HG03139 (cell line): Measurements from ENCODE around the gene SERGEF.
"Not testable (repeated sequence)": the region's sequence is repeated elsewhere in the genome, so short reads cannot be mapped to it uniquely, and the experiment has no call there.

Experiments
- ATAC-seq: cut with Tn5 transposase; IDR thresholded peaks from one replicate; pipeline ENCODE4 v1.9.1; 2021; ENCODE audit not compliant: unreplicated experiment

SERGEF gene

DNA sequence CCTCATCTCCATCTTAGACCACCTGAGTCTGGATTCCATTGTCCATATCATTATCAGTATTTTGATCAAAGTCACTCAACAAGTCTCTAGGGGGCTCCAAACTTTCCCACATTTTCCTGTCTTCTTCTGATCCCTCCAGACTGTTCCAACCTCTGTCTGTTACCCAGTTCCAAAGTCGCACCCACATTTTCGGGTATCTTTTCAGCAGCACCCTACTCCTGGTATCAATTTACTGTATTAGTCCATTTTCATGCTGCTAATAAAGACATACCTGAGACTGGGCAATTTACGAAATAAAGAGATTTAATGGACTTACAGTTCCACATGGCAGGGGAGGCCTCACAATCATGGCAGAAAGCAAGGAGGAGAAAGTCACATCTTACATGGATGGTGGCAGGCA lies 144.4 kb downstream of the SERGEF start:
- ATAC-seq: not testable (repeated sequence)

DNA sequence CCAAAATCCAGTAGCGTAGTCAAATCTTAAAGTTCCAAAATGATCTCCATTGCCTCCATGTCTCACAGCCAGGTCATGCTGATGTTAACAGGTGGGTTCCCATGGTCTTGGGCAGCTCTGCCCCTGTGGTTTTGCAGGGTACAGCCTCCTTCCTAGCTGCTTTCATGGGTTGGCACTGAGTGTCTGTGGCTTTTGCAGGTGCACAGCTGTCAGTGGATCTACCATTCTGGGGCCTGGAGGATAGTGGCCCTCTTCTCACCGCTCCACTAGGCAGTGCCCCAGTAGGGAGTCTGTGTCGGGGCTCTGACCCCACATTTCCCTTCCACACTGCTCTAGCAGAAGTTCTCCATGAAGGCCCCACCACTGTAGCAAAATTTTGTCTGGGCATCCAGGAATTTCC lies 145.5 kb downstream of the SERGEF start:
- no peak for ATAC-seq

DNA sequence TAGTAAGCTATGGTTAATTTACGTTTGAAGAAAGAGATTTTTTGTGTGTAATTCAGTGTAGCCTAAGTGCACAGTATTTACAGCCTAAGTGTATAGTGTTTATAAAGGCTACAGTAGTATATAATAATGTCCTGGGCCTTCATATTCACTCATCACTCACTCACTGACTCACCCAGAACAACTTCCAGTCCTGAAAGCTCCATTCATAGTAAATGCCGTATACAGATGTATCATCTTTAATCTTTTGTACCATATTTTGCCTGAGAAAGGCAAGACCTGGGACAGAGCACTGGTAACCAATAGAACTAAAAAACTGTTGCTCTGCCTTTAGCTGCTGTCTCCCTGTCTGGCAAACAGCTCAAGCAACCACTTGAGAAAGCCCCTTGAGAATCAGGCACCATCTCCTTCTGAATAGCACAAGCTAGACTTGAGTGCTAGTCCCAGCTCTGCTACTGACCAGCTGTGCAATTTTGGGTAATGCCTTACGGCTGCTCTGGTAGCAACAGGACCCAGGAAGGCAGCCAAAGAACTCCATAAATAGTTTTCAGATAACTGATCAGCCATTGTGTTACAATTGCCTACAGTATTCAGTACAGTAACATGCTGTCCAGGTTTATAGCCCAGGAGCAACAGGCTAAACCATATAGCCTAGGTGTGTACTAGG lies 146.9 kb downstream of the SERGEF start:
- no peak for ATAC-seq

DNA sequence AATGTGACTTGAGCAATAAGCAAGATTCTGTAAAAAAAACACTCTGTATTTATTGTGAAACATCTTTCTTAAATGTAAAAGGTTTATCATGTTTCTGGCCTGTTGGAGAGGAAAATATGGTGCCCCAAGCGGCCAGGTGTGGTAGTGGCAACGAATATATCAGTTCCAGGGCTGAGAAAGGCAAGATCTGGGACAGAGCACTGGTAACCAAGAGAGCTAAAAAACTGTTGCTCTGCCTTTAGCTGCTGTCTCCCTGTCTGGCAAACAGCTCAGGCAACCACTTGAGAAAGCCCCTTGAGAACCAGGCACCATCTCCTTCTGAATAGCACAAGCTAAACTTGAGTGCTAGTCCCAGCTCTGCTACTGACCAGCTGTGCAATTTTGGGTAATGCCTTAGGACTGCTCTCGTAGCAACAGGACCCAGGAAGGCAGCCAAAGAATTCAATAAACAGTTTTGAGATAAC lies 148.3 kb downstream of the SERGEF start:
- no peak for ATAC-seq

DNA sequence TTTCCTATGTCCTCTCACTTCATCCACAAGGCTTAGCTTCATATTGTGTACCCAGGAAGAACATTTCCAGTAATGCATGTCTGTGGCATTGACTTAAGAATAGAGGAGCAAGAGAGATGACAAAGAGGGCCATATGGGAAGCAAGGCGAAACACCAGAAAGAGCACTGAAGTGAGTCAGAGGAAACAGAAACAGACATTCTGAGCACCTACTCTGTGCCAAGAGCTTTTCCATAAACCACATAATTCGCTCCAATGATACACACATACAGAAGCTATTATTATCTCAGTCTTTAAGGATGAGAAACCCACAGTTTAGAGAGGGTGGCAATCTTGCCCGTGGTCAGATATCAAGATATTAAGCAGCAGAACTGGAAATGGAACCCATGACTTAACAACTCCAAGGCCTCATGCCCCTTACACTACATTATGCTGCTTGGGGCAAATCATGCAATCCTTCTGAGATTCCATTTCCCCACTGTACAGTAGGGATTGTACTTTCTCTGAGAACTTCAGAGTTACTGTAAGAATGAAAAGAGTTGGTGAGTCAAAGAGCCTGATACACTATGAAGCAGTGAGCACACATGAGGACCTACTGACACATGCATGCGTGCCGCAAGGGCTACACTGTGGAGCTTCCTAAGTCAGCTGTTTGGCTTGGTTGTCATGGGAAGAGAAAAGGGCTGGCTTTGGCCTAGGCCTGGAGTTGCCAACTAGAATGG lies 151.7 kb downstream of the SERGEF start:
- ATAC-seq: no peak

DNA sequence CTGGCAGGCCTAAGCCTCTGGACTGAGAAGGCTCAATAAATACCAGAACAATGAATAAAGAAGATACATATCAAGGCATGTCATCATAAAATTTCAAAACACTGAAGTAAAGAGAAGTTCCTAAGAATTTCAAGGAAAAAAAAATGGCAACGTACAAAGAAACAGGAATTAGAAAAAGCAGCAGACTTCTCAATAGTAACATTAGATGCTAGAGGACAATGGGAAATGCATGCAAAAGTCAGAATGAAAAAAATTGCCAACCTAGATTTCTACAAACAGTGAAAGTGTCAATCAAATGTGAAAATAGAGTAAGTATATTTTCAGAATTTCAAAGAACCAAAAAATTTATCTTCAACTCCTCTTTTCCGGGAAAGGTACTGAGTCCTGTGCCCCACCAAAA lies 153.3 kb downstream of the SERGEF start:
- no peak for ATAC-seq

DNA sequence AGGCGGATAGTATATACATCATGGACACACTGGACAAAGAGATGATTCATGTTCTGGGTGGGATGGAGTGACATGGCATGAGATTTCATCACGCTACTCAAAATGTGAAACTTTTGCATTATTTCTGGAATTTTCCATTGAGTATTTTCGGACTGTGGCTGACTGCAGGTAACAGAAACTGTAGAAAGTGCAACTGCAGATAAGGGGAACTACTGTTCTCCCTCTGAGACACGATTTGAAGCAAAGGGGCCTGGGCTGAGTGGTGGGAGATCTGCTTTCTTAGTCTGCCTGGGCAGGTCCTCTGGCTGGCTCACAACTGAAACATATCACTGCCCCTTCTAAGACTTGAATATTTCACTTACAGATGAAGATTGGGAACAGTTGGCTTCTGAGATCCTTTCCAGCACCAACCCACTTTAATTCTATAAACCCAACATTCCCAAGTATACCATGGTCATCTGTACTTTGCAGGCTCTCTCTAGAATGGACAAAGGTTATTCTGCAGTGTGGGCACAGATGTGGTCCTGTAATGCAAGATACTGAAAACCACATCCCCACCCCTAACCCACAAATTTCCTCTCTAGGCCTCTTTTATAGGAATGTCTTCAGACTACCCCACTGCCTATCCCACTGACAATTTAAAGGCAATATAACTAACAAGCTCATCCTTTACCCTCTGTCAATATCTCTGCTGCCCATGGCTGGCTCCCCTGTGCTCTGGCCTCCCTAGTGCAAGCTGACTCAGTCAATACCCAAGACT lies 157.1 kb downstream of the SERGEF start:
- no peak for ATAC-seq

DNA sequence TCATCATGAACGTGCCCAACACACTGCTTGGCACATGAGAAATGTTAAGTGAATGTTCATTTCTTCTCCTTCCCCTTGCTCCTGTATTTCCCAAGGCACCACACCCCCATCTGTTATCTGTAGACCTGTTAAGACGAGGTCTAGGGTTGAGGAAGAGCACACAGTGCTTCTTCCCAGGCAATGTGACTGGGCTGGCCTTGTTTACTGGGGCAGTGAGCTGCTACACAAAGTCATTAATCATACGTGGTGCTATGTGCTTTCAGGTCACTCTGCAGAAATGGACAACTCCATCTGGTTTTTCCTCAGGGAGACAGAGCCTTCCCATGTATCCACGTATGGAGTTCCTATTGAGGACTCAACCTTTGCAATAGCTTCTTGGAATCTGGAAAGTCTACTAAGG lies 159.6 kb downstream of the SERGEF start:
- no peak for ATAC-seq

DNA sequence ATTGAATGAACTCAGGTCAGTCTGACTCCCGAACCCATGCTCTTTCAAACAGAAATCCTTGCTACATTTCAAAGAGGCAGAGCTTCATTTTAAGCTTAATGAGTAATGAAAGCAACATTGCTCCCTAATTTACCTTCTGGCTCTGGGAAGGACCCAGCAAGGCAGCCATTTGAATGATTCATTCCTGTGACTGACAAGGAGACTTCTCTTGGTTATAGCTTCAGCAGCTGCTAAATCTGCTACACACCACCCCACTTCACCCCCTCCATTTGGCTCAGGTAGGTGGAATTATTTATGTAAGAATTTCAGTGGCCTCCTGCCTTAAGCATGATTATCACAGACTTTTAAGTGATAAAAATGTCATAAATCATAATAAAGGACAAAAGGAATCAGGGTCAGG lies 160.6 kb downstream of the SERGEF start:
- ATAC-seq: no peak

DNA sequence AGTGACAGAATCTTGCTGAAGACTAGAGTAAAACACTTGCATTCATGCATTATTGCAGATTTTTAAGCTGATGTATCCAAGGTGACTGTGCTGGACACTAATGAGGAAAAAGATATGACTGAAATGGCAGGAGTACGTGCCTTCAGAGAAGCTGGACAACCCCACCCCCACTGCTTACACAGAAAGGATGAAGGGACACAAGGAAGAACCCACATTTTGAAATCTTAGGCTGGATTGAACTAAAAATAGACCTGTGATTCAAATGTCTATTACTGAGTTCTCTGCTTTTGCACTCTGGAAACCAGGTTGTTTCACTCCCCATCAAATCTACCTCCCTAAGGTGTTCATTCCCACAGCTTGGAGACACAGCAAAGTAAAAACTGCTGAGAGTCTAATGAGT lies 161.2 kb downstream of the SERGEF start:
- ATAC-seq: no peak

DNA sequence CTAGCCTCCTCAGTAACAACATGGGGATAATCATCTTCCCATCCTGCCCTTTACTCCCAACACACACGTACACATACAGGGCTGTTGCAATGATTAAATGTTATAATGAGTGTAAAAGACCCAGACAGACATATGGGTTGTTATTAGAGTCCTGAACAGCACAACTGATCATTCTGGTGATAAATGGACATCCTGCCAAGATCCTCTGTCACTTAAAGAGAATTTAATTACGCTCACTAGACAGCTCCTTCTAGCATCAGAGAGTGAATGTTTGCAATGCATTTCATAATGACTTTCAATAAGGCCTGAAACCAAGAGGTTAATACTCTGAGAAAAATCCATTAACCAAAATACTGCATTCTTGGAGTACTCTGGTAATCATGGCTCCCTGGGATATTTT lies 162.5 kb downstream of the SERGEF start:
- ATAC-seq: no peak

DNA sequence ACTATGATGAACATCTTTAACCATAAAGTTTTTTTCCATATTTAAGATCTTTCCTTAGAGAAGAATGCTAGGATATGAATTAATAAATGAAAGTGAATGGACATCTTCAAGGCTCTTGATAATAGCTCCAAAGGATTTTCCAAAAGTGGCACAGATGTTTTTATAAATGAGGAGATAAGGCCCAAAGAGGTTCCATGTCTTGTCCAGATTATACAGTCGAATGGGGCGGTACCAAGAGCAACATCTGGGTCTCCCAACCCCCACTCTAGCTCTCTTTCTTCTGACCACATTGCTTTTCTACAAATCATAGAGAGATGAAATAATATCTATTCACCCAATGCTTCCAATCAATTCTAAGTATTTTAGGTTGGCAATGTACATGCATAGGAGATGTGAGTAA lies 164.1 kb downstream of the SERGEF start:
- ATAC-seq: no peak

DNA sequence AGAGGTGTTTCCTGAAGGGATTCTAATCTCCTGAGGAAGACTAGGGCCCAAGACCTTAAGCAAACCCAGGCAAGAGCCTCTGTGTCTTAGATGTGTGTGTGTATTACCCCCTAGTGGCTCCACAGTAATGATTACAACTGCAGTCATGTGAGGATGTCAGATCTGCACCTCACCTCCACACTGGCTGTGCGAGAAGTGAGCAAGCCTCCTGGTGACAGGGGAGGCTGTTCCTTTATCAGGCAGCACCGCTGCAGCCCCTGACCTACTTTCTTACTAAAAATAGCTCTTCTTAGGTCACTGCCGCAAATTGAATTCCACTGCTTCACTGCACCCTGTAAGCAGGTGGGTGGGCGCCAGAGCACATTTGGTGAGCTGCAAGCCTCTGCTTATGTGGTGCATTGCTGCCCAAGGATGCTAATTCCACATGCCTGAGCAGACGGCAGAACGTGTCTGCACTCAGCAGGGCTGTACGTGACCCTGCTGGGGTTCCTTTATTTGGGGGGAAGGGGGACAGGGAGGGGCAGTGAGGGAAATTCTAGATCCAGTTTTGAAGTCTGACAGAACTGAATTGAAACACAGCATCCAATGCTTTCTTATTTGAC lies 165.9 kb downstream of the SERGEF start:
- no peak for ATAC-seq

DNA sequence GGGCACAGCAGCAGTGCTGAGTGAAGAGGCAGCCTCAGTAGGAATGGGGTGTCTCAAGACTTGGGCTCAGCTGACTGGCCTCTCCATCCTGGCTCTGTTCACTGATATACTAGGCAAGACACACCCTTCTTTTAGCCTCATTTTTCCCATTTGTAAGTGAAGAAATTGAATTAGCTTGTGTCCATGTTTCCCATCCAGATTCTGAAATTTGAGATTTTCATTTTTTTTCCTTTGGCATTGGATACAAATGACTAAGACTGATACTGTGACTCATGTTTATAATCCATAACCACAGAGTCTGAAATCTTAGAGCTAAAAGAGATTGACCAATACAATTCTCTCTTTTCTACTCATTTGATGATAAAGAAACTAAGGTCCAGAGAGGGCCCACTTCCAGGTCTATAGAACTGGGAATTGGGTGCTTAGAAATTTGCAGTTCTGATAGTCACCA lies 167.4 kb downstream of the SERGEF start:
- no peak for ATAC-seq

DNA sequence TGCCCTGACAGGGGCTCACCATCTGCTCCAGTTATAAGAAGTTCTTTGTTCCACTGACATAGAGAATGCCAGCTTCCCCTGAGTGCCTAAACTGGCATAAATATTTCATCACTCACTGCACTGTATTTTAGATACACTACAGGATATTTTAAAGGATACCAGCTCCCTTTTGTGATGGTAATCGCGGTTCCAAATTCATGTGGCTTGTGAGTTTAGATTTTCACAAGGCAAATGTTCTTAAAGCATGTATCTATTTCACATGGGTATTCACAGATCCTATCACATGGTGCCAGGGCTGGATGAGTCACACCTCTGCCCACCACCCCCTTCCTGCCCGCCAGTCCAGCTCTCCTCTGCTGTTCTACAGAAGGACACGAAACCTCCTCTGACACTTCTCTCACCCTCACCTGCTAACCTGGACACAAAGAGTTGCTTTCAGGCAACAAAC lies 172.7 kb downstream of the SERGEF start:
- no peak for ATAC-seq

DNA sequence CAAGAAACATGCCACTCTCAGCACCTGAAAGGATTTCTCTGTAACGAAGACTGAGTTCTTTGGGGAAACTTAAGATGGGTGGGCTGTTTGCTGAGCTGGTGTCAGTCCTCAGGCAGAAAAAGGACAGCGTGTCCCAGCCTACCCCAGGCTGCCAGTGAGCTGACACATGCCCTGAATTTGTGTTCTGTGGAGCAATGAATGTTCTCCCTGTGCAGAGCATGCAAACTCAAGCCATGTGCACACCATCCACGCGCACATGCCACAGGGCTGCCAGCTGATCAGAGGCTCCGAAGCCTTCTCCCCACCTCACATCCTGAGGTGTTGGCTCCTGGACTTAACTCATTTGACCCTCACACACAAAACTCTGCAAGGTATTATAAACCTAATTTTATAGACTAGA lies 173.4 kb downstream of the SERGEF start:
- no peak for ATAC-seq

DNA sequence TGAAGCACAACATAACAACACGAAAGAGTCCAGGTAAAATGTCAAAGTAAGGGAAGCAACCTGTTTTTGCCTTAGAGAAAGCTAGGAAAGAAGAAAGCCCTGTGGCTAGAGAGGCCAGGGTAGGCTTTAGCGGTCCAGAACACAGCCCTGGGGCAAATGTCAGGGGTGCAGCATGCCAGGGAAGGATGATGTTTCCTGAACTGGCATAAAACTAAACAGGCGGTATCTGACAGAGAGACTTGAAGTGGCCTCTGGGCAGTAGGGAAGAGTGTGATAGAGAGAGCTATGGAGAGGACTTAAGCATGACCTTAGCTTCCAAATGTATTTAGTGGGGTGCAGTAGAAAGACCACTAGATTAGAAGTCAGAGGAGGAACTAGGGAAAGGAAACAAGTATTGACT lies 174.7 kb downstream of the SERGEF start:
- no peak for ATAC-seq

DNA sequence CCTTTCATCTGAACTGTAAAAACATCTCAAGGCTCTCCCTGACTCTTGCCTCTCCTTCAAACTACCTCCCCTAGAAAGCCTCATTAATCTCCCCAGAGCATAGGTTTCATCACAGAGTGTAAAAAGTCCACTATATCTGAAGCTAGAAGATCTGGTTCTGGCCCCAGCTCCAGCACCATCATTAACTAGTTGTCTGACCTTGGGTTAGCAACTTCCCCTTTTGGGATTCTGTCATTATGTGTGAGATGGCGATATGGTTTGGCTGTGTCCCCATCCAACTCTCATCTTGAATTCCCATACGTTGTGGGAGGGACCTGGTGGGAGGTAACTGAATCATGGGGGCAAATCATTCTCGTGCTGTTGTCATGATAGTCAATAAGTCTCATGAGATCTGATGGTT lies 181.0 kb downstream of the SERGEF start:
- no peak for ATAC-seq

DNA sequence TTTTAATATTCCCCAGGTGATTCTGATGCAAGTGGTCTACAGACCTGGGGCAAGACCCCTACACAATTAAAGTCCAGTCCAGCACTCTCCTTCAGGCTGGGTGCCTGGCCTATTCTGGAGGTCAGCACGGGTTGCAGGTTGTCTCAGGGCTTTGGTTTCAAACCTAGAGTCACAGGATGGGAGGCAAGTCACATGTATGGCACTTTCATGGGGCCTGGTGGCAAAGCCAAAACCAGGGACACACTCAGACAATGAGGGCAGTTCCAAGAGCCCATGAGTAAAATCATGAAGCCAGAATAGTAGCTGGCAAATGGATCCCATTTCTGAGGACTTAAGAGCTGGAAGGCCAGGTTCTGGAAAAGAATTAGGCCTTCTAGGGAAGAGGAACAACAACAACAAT lies 181.6 kb downstream of the SERGEF start:
- ATAC-seq: no peak

DNA sequence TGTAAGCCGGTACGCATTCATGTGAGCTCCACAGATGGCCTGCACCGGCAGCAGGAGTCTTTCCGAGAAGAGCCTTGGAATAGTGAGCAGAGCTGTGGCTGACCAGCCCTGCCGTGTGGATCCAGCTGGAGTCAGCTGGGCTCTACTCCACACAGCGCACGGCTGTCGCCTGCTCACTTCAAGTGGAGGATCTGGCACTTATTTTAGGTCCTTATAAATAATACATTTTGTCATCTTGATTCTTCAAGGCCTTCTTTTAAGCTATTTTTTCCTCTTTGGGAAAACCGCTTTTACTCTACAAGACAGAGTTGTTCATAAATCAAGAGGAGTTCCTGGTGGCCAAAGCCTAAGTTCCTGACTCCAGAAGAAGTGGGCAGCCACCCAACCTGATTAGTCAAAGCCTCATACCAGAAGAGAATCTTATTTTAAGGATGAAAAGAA lies 184.5 kb downstream of the SERGEF start:
- no peak for ATAC-seq

DNA sequence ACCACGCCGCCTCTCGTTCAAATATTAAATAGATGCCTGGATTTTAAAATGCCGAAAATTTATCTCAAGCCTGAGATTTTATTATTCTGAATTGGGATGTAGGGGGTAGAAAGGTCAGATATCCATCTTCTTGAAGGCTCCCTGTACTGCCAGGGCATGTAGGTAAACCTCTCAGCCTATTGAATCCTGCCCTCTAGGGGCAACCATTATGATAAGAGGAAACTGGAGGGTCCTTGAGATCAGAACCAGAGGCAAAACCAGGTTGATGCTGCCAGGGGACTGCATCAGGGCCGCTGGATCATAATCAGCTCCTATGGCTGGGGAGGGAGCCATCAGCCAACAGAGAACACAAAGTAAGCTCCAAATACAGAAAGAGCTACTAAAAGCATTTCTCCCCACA lies 185.8 kb downstream of the SERGEF start:
- no peak for ATAC-seq
